HEK293 (cell line): ENCODE results near the gene PKMYT1.

ENCODE experiments used
- HOXA7 ChIP-seq: sonication (generic); formaldehyde crosslinking; IDR thresholded peaks from 2 replicates; pipeline ENCODE4 v1.8.1; 2022; ENCODE audit warnings: missing genetic modification reagents, borderline replicate concordance
- KLF17 ChIP-seq: fragments of 450-650 bp; formaldehyde crosslinking; IDR thresholded peaks from 2 replicates; pipeline ENCODE4 v1.5.1; 2016; ENCODE audit warnings: missing biosample characterization, missing genetic modification characterization
- KLF9 ChIP-seq: fragments of 450-650 bp; formaldehyde crosslinking; IDR thresholded peaks from 2 replicates; pipeline ENCODE4 v1.5.1; 2016; ENCODE audit warnings: missing biosample characterization, missing genetic modification characterization, low read depth
- RBAK ChIP-seq: fragments of 450-650 bp; formaldehyde crosslinking; IDR thresholded peaks from 2 replicates; pipeline ENCODE4 v1.5.1; 2016; ENCODE audit warnings: missing biosample characterization, missing genetic modification characterization
- SALL2 ChIP-seq: fragments of 450-650 bp; formaldehyde crosslinking; IDR thresholded peaks from 2 replicates; pipeline ENCODE4 v1.5.0; 2017; ENCODE audit warnings: missing biosample characterization, mild to moderate bottlenecking, missing genetic modification characterization, borderline replicate concordance
- SP7 ChIP-seq: fragments of 450-650 bp; formaldehyde crosslinking; IDR thresholded peaks from 2 replicates; pipeline ENCODE4 v1.5.1; 2016; ENCODE audit warnings: missing biosample characterization, missing genetic modification characterization
- TCF7L2 ChIP-seq: IDR thresholded peaks from 2 replicates; pipeline ENCODE4 v1.6.1; 2011; ENCODE audit warnings: low read depth, mild to moderate bottlenecking, inconsistent platforms, low read length, moderate library complexity, borderline replicate concordance
- ZBTB21 ChIP-seq: fragments of 450-650 bp; formaldehyde crosslinking; IDR thresholded peaks from 2 replicates; pipeline ENCODE4 v1.5.1; 2017; ENCODE audit warnings: missing biosample characterization, missing genetic modification characterization
- ZEB2 ChIP-seq: fragments of 450-650 bp; formaldehyde crosslinking; IDR thresholded peaks from 2 replicates; pipeline ENCODE4 v1.5.1; 2016; ENCODE audit warnings: missing biosample characterization, missing genetic modification characterization
- ZNF133 ChIP-seq: fragments of 450-650 bp; formaldehyde crosslinking; IDR thresholded peaks from 2 replicates; pipeline ENCODE4 v1.5.1; 2016; ENCODE audit warnings: missing biosample characterization, missing genetic modification characterization
- ZNF138 ChIP-seq: fragments of 450-650 bp; formaldehyde crosslinking; IDR thresholded peaks from 2 replicates; pipeline ENCODE4 v1.5.1; 2016; ENCODE audit warnings: missing biosample characterization, missing genetic modification characterization, borderline replicate concordance
- ZNF146 ChIP-seq: fragments of 450-650 bp; formaldehyde crosslinking; IDR thresholded peaks from 2 replicates; pipeline ENCODE4 v1.5.1; 2016; ENCODE audit warnings: missing biosample characterization, missing genetic modification characterization
- ZNF148 ChIP-seq: fragments of 450-650 bp; formaldehyde crosslinking; IDR thresholded peaks from 2 replicates; pipeline ENCODE4 v1.5.0; 2017; ENCODE audit warnings: missing biosample characterization, missing genetic modification characterization, borderline replicate concordance
- ZNF157 ChIP-seq: fragments of 450-650 bp; formaldehyde crosslinking; IDR thresholded peaks from 2 replicates; pipeline ENCODE4 v1.5.1; 2016; ENCODE audit warnings: missing biosample characterization, missing genetic modification characterization
- ZNF16 ChIP-seq: fragments of 450-650 bp; formaldehyde crosslinking; IDR thresholded peaks from 2 replicates; pipeline ENCODE4 v1.5.1; 2016; ENCODE audit warnings: low read depth, missing biosample characterization, missing genetic modification characterization
- ZNF2 ChIP-seq: fragments of 450-650 bp; formaldehyde crosslinking; IDR thresholded peaks from 2 replicates; pipeline ENCODE4 v1.5.1; 2016; ENCODE audit warnings: missing biosample characterization, missing genetic modification characterization
- ZNF221 ChIP-seq: fragments of 450-650 bp; formaldehyde crosslinking; IDR thresholded peaks from 2 replicates; pipeline ENCODE4 v1.5.1; 2017; ENCODE audit warnings: missing biosample characterization, missing genetic modification characterization, borderline replicate concordance
- ZNF223 ChIP-seq: fragments of 450-650 bp; formaldehyde crosslinking; IDR thresholded peaks from 2 replicates; pipeline ENCODE4 v1.5.1; 2016; ENCODE audit warnings: missing biosample characterization, missing genetic modification characterization
- ZNF324 ChIP-seq: fragments of 450-650 bp; formaldehyde crosslinking; IDR thresholded peaks from 2 replicates; pipeline ENCODE4 v1.5.1; 2016; ENCODE audit warnings: missing biosample characterization, missing genetic modification characterization
- ZNF398 ChIP-seq: fragments of 450-650 bp; formaldehyde crosslinking; IDR thresholded peaks from 2 replicates; pipeline ENCODE4 v1.5.1; 2017; ENCODE audit warnings: missing biosample characterization, missing genetic modification characterization
- ZNF423 ChIP-seq: fragments of 450-650 bp; formaldehyde crosslinking; IDR thresholded peaks from 2 replicates; pipeline ENCODE4 v1.5.1; 2016; ENCODE audit warnings: missing biosample characterization, missing genetic modification characterization
- ZNF449 ChIP-seq: fragments of 450-650 bp; formaldehyde crosslinking; IDR thresholded peaks from 2 replicates; pipeline ENCODE4 v1.5.1; 2017; ENCODE audit warnings: missing biosample characterization, mild to moderate bottlenecking, missing genetic modification characterization, moderate library complexity
- ZNF513 ChIP-seq: fragments of 450-650 bp; IDR thresholded peaks from 2 replicates; pipeline ENCODE4 v1.5.1; 2018; ENCODE audit warnings: missing biosample characterization, missing genetic modification characterization
- ZNF529 ChIP-seq: fragments of 450-650 bp; formaldehyde crosslinking; IDR thresholded peaks from 2 replicates; pipeline ENCODE4 v1.5.1; 2017; ENCODE audit warnings: missing genetic modification characterization, missing biosample characterization; ENCODE audit not compliant: insufficient replicate concordance
- ZNF596 ChIP-seq: fragments of 450-650 bp; IDR thresholded peaks from 2 replicates; pipeline ENCODE4 v1.5.0; 2018; ENCODE audit warnings: missing biosample characterization, mild to moderate bottlenecking, missing genetic modification characterization, moderate library complexity
- ZNF629 ChIP-seq: fragments of 450-650 bp; formaldehyde crosslinking; IDR thresholded peaks from 2 replicates; pipeline ENCODE4 v1.5.1; 2017; ENCODE audit warnings: missing biosample characterization, missing genetic modification characterization
- ZNF664 ChIP-seq: fragments of 450-650 bp; formaldehyde crosslinking; IDR thresholded peaks from 2 replicates; pipeline ENCODE4 v1.5.1; 2016; ENCODE audit warnings: missing biosample characterization, missing genetic modification characterization
- ZNF692 ChIP-seq: fragments of 450-650 bp; formaldehyde crosslinking; IDR thresholded peaks from 2 replicates; pipeline ENCODE4 v1.5.1; 2016; ENCODE audit warnings: missing biosample characterization, missing genetic modification characterization
- ZNF792 ChIP-seq: fragments of 450-650 bp; formaldehyde crosslinking; IDR thresholded peaks from 2 replicates; pipeline ENCODE4 v1.5.1; 2016; ENCODE audit warnings: missing biosample characterization, missing genetic modification characterization
- ZNF830 ChIP-seq: fragments of 450-650 bp; IDR thresholded peaks from 2 replicates; pipeline ENCODE4 v1.5.0; 2018; ENCODE audit warnings: missing biosample characterization, missing genetic modification characterization, low read depth, mild to moderate bottlenecking, moderate library complexity

Gene PKMYT1

GRCh38 chr16:2963723-2964474 is 16.3 kb downstream of the PKMYT1 start, which contains the start of gene KREMEN2 (continued):
- TF ChIP-seq TCF7L2 (no peak), ZBTB21 (tag by site-specific recombination) (no peak), ZNF223 (tag by site-specific recombination) (no peak), ZNF830 (tag by site-specific recombination) (no peak), ZNF792 (tag by site-specific recombination) (no peak), ZNF449 (tag by site-specific recombination) (no peak), KLF9 (peak; percentile 74), ZNF513 (no peak), ZNF692 (tag by site-specific recombination) (peak; percentile 86), ZNF2 (tag by site-specific recombination) (peak; percentile 55; the same call in 1 of the 2 replicates), ZNF16 (tag by site-specific recombination) (no peak), RBAK (tag by site-specific recombination) (no peak), ZNF629 (tag by site-specific recombination) (peak; percentile 49), ZNF221 (no peak), ZNF596 (no peak), ZEB2 (tag by site-specific recombination) (peak; percentile 82), ZNF529 (tag by site-specific recombination) (no peak), ZNF133 (tag by site-specific recombination) (no peak), SALL2 (tag by site-specific recombination) (no peak), ZNF157 (tag by site-specific recombination) (no peak), ZNF324 (tag by site-specific recombination) (0 out of 2 replicates have a peak, but pooled peaks have one; percentile 30), HOXA7 (CRISPR knock-in tag) (no peak), ZNF423 (tag by site-specific recombination) (no peak; the same call in 1 of the 2 replicates), ZNF664 (tag by site-specific recombination) (no peak), ZNF146 (no peak), KLF17 (tag by site-specific recombination) (no peak; the same call in 1 of the 2 replicates), SP7 (tag by site-specific recombination) (peak; percentile 67; the same call in 1 of the 2 replicates), ZNF148 (tag by site-specific recombination) (no peak), ZNF398 (peak; percentile 85), ZNF138 (tag by site-specific recombination) (no peak)
